Sigmoid colon (tissue), 4 donors: ENCODE measurements around the gene PRKCQ.

ENCODE experiments used
- CTCF ChIP-seq, 4 experiments: fragments of 450-650 bp in 3 of 4; fragments of 200-600 bp in 1 of 4; IDR thresholded peaks; one replicate each; pipeline ENCODE4 v1.5.1; 2016 to 2019; ENCODE audit warnings: antibody characterized with exemption in 4 of 4, mild to moderate bottlenecking in 3 of 4, moderate library complexity in 2 of 4
- POLR2A ChIP-seq, 2 donors: fragments of 450-650 bp; IDR thresholded peaks; one replicate each; pipeline ENCODE4 v1.6.1; 2016; ENCODE audit warnings: antibody characterized with exemption in 2 of 2, mild to moderate bottlenecking in 2 of 2, moderate library complexity in 2 of 2
- POLR2AphosphoS5 ChIP-seq, 4 donors: sonication (generic); formaldehyde crosslinking; IDR thresholded peaks; one replicate each; pipeline ENCODE4 v1.6.1; 2017; ENCODE audit warnings: antibody characterized with exemption in 4 of 4

GRCh38 chr10:6607778-6608177 lies 27.7 kb upstream of the PRKCQ start:
- no peak for TF ChIP-seq CTCF (IDR thresholded peaks at IDR 0.05)
- no peak for TF ChIP-seq POLR2AphosphoS5 (IDR thresholded peaks at IDR 0.05)
- no peak for TF ChIP-seq POLR2A (IDR thresholded peaks at IDR 0.05)
